Urinary bladder (tissue), 4 donors: Measurements from ENCODE around the gene ARHGAP42. TPM values are rescaled to one million over a fixed set of nuclear protein-coding genes. Genes with fewer than 3 reads are reported as not detected.

ENCODE experiments used
- DNase-seq: peaks from one replicate; pipeline ENCODE4 v3.0.0-alpha.2; 2015; ENCODE audit errors: extremely low spot score
- H3K27ac ChIP-seq: one replicate; pipeline ENCODE4 v1.5.1; 2013; ENCODE audit warnings: low read depth, mild to moderate bottlenecking, moderate library complexity
- H3K36me3 ChIP-seq: one replicate; pipeline ENCODE4 v1.6.1; 2013; ENCODE audit warnings: mild to moderate bottlenecking, moderate library complexity; ENCODE audit not compliant: insufficient read depth
- H3K4me1 ChIP-seq: one replicate; pipeline ENCODE4 v1.6.1; 2013; ENCODE audit warnings: mild to moderate bottlenecking, moderate library complexity; ENCODE audit not compliant: insufficient read depth
- H3K4me3 ChIP-seq: one replicate; pipeline ENCODE4 v1.5.1; 2013; ENCODE audit warnings: low read depth, low read length
- WGBS: extraction: QIAGEN DNeasy Blood & Tissue Kit; methylation state at CpG from one replicate; pipeline ENCODE4 v1.1.7; 2013; 5-methylcytosine and 5-hydroxymethylcytosine counted together
- polyA plus RNA-seq: library from polyadenylated mRNA; stranded (reverse); fragments of 200-250 nt; gene quantifications from one replicate; pipeline ENCODE4 v1.2.3, GENCODE V29; 2013
- total RNA-seq: library from RNA; depleted of rRNA; stranded (reverse); fragments of >200 nt; gene quantifications from one replicate; pipeline ENCODE4 v1.2.3, GENCODE V29; 2014
- donor health status: healthy with polysubstance abuse.
- donor health status: healthy.

ARHGAP42 gene
- total and polyA plus RNA-seq, 2 donors: 3.0 to 51.6 TPM

GRCh38 chr11:100942016-100942415 lies 254.9 kb downstream of the ARHGAP42 start:
- DNase-seq: no peak
- H3K36me3 ChIP-seq: peaks cover 2% of the 10 kb centered on the region
- H3K4me3 ChIP-seq: no peak overlapping the region
- H3K4me1 ChIP-seq: no peaks in the 10 kb centered on the region
- no peak overlapping the region for H3K27ac ChIP-seq
- WGBS: 38% methylated on average over 4 of the region's 4 CpGs

GRCh38 chr11:100948936-100949335 lies 261.8 kb downstream of the ARHGAP42 start:
- H3K4me1 ChIP-seq: no peaks in the 10 kb centered on the region
- no peak overlapping the region for H3K27ac ChIP-seq
- H3K36me3 ChIP-seq: peaks cover 2% of the 10 kb centered on the region
- WGBS: 95% methylated on average over 2 of the region's 2 CpGs
- H3K4me3 ChIP-seq: no peak overlapping the region
- no peak for DNase-seq

GRCh38 chr11:100949443-100949842 lies 262.4 kb downstream of the ARHGAP42 start:
- DNase-seq: no peak
- no peaks in the 10 kb centered on the region for H3K36me3 ChIP-seq
- WGBS: 82% methylated on average over 2 of the region's 2 CpGs
- H3K4me3 ChIP-seq: no peak overlapping the region
- H3K27ac ChIP-seq: no peak overlapping the region
- no peaks in the 10 kb centered on the region for H3K4me1 ChIP-seq

- H3K36me3 ChIP-seq: no peaks in the 10 kb centered on the region
- DNase-seq: no peak
- H3K4me1 ChIP-seq: no peaks in the 10 kb centered on the region
- no peak overlapping the region for H3K27ac ChIP-seq
- H3K4me3 ChIP-seq: no peak overlapping the region
- 93% methylated on average over 1 of the region's 1 CpG for WGBS
Measured at GRCh38 chr11:100955318-100955717, 268.2 kb downstream of the ARHGAP42 start.

DNA sequence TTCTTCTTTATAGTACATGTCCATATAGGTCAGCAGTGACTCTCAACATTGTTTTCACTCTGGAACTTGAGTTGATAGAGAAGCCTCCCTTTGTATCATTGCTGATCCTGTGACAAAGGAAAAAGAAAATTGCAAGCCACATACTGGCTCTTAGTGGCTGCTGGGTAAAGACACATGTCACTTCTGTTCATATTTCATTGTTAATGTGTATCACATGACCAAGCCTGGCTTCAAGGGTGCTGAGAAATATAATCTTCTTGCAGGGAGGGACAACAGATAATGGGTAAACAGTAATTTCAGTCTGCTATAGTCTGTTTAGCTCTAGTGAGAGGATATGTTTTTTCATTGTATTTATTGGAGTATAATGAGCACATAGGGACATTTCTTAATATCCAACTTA lies 269.3 kb downstream of the ARHGAP42 start:
- Histone ChIP-seq H3K27ac (no peak overlapping the region), H3K36me3 (no peaks in the 10 kb centered on the region), H3K4me3 (no peak overlapping the region), H3K4me1 (no peaks in the 10 kb centered on the region)
- DNase-seq: no peak

DNA sequence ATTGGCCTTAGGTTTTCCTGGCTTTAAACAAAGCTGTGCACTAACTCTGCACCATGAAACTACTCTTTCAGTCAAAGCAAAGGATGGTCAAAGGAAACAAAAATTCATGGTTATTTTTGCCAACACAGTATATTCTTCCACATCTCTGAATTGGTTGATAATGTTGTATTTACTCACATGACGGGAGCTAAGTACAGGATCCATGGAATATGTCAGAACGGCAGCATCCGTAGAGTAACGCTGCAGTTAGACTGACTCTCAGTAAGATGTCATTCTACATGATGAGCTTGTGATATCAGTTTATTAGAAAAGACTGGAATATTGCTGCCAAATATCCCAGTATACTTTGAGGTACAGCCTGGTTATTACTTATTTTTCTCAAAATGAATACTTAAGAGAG lies 270.4 kb downstream of the ARHGAP42 start:
- 73% methylated on average over 4 of the region's 4 CpGs for WGBS
- no peak for DNase-seq
- H3K4me1 ChIP-seq: no peaks in the 10 kb centered on the region

GRCh38 chr11:100961633-100962032 lies 274.5 kb downstream of the ARHGAP42 start:
- Histone ChIP-seq H3K4me1 (no peaks in the 10 kb centered on the region), H3K27ac (no peak overlapping the region), H3K36me3 (peaks cover 2% of the 10 kb centered on the region), H3K4me3 (no peak overlapping the region)
- 79% methylated on average over 2 of the region's 2 CpGs for WGBS
- DNase-seq: no peak

More for the DNA sequence above, 270.4 kb downstream of the ARHGAP42 start:
- H3K36me3 ChIP-seq: peaks cover 2% of the 10 kb centered on the region
- no peak overlapping the region for H3K27ac ChIP-seq
- no peak overlapping the region for H3K4me3 ChIP-seq

- WGBS: 7% methylated on average over 1 of the region's 1 CpG
- no peak overlapping the region for H3K27ac ChIP-seq
- no peak for DNase-seq
- peaks cover 2% of the 10 kb centered on the region for H3K36me3 ChIP-seq
- H3K4me1 ChIP-seq: no peaks in the 10 kb centered on the region
- H3K4me3 ChIP-seq: no peak overlapping the region
Measured at GRCh38 chr11:100963375-100963774, 276.3 kb downstream of the ARHGAP42 start.

DNA sequence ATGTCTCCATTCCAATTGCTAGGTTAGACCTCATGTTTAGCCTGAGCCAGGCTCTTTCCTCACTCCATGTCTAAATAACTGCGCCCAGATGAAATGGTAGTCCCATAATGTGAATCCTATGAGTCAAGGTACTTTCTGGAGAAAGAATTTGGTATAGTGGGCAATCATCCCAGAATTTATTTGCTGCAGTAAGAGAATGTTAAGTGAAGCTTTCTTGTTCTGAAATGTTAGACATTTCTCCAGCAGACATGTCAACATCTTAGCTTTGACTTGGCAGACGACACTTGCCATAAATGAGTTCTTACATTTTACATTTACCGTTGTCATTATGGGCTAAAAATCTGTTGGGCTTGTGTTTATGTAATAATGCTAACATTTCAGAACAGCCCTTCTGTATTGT lies 277.3 kb downstream of the ARHGAP42 start:
- peaks cover 2% of the 10 kb centered on the region for H3K36me3 ChIP-seq
- H3K27ac ChIP-seq: no peak overlapping the region
- no peak overlapping the region for H3K4me3 ChIP-seq
- 74% methylated on average over 3 of the region's 3 CpGs for WGBS
- DNase-seq: no peak
- H3K4me1 ChIP-seq: no peaks in the 10 kb centered on the region

- H3K27ac ChIP-seq: no peak overlapping the region
- no peaks in the 10 kb centered on the region for H3K4me1 ChIP-seq
- H3K4me3 ChIP-seq: no peak overlapping the region
- peaks cover 2% of the 10 kb centered on the region for H3K36me3 ChIP-seq
- DNase-seq: no peak
- 95% methylated on average over 1 of the region's 1 CpG for WGBS
Measured at GRCh38 chr11:100965346-100965745, 278.3 kb downstream of the ARHGAP42 start.

DNA sequence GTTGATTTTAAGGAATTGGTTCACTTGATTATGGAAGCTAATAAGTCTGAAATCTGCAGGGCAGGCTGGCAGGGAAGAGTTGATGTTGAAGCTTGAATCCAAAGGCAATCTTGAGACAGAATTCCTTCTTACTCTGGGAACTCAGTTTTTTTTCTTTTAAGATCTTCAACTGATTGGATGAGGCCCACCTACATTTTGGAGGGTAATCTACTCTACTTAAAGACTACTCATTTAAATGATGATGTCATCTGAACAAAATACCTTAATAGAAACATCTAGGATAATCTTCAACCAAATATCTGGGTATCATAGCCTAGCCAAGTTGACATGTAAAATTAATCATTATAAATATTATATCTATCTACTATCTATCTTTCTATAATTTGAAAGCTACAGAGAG lies 279.3 kb downstream of the ARHGAP42 start:
- peaks cover 2% of the 10 kb centered on the region for H3K36me3 ChIP-seq
- H3K4me3 ChIP-seq: no peak overlapping the region
- no peaks in the 10 kb centered on the region for H3K4me1 ChIP-seq
- no peak overlapping the region for H3K27ac ChIP-seq
- no peak for DNase-seq

DNA sequence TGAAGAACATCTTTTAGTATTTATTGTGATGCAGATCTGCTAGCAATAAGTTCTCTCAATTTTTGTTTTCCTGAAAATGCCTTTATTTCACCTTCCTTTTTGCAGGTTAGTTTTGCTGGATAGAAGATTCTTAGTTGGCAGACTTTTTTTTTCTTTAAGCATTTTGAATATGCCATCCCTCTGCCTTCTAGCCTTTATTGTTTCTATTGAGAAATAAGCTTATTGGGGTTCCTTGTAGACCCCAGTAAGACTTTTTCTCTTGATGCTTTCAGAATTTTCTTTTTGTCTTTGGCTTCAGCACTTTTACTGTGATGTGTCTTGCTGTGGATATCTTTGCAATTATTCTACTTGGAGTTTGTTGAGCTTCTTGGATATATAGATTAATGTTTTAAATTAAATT lies 281.9 kb downstream of the ARHGAP42 start:
- H3K4me3 ChIP-seq: no peak overlapping the region
- no peak for DNase-seq
- H3K36me3 ChIP-seq: no peaks in the 10 kb centered on the region
- no peak overlapping the region for H3K27ac ChIP-seq
- H3K4me1 ChIP-seq: no peaks in the 10 kb centered on the region

DNA sequence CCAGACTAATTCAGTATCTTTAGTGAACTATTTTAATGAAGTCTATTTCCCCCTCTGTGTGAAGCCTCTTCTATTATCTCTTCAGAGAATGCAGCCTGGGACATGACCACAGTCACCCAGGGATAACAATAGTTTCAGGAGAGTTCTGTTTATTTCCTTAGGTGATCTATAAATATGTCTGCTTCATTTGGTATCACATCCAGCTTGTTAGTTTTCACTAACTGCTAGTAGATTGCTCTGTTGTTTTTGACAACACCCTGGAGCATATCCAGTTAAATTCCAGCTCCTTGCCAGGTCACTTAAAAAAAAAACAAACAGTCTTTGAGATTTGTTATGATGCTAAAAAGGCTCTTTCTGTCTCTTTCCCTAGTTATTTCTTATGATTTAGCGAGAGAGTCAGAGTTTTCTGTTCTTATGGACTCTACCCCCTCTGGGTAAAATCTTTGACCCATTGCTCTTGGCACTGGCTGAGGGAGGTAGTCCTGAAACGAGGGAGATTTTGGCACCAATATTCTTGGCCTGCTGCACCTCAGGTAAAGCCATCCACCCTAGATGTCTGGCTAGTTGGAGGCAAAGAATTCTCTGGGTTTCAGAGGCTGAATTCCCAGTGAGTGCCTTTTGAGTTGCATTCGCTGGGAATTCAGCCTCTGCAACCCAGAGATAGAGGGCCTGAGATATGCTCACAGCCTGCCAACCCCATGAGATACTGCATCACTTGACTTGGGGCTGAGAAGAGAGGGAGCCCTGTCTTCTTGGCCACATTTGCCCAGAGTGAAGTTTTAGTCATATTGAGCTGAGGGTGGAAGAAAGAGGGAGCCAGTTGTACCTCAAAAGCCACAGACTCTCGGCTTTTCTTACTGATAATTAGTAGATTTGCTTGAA lies 283.4 kb downstream of the ARHGAP42 start:
- Histone ChIP-seq H3K36me3 (no peaks in the 10 kb centered on the region), H3K27ac (no peak overlapping the region), H3K4me3 (no peak overlapping the region), H3K4me1 (no peaks in the 10 kb centered on the region)
- DNase-seq: no peak
- WGBS: 80% methylated on average over 4 of the region's 4 CpGs

GRCh38 chr11:100972046-100972445 lies 285.0 kb downstream of the ARHGAP42 start:
- DNase-seq: no peak
- H3K27ac ChIP-seq: no peak overlapping the region
- H3K4me1 ChIP-seq: no peaks in the 10 kb centered on the region
- no peaks in the 10 kb centered on the region for H3K36me3 ChIP-seq
- WGBS: 74% methylated on average over 6 of the region's 6 CpGs
- no peak overlapping the region for H3K4me3 ChIP-seq
